GM12891 (cell line): ENCODE results near the gene WDR89.

Source experiments
- POLR2A ChIP-seq: IDR thresholded peaks from 2 replicates; pipeline ENCODE4 v1.6.1; 2011; ENCODE audit warnings: low read depth, low read length, control low read depth
- POLR2AphosphoS5 ChIP-seq: IDR thresholded peaks from 2 replicates; pipeline ENCODE4 v1.6.1; 2011; ENCODE audit warnings: low read depth, low read length, control low read depth
- TAF1 ChIP-seq: IDR thresholded peaks from 2 replicates; pipeline ENCODE4 v1.6.1; 2011; ENCODE audit warnings: low read depth, low read length, control low read depth

DNA sequence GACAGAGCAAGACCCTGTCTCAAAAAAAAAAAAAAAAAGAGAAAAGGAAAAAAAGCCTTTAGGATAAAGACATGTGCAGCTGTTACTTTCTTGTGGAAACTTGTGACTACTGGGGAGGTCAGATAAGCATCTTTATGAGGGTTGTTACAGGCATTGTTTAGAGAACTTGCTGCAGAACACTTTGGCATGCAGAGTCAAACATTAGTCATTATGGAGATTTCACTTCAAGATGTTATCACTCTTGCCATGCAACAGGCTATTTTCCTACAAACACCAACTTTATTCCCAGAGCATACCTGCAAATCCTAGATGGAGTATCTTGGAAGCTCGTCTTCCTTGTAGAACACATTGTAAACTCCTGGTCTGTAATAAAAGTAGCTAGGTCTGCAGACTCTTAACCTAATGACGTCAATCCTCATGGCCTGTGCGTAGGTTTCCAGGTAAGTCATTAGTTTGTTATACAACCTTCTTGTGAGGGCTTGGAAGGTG lies 36.3 kb upstream of the WDR89 start:
- TF ChIP-seq POLR2A: no peak
- TF ChIP-seq POLR2AphosphoS5: no peak
- TF ChIP-seq TAF1: no peak
